Uterus (tissue), 4 donors: Measurements from ENCODE around the gene UBAP1L. TPM values are rescaled to one million over a fixed set of nuclear protein-coding genes. Genes with fewer than 3 reads are reported as not detected.
"Not testable (repeated sequence)": the region's sequence is repeated elsewhere in the genome, so short reads cannot be mapped to it uniquely, and the experiment has no call there.

Experiments used
- DNase-seq, 2 donors: peaks; one replicate each; pipeline ENCODE4 v3.0.0-alpha.2; 2019 to 2020
- H3K27ac ChIP-seq, 2 donors: fragments of 200-600 bp; sonication (generic); 1 replicate in 1 of 2; 2 replicates in 1 of 2; pipeline ENCODE4 v1.5.1; 2016 to 2018
- H3K27me3 ChIP-seq, 2 donors: fragments of 200-600 bp; sonication (generic); one replicate each; pipeline ENCODE4 v1.5.1; 2018 to 2019; ENCODE audit warnings: control low read depth in 1 of 2
- H3K36me3 ChIP-seq, 2 donors: fragments of 200-600 bp; sonication (generic); one replicate each; pipeline ENCODE4 v1.5.1; 2019; ENCODE audit warnings: control low read depth in 1 of 2
- H3K4me1 ChIP-seq, 2 donors: fragments of 200-600 bp; sonication (generic); one replicate each; pipeline ENCODE4 v1.5.1; 2018 to 2019; ENCODE audit warnings: control low read depth in 1 of 2
- H3K4me3 ChIP-seq, 2 donors: fragments of 200-600 bp; sonication (generic); 1 replicate in 1 of 2; 2 replicates in 1 of 2; pipeline ENCODE4 v1.5.1; 2018 to 2019; ENCODE audit warnings: mild to moderate bottlenecking in 1 of 2
- H3K9me3 ChIP-seq, 2 donors: fragments of 200-600 bp; sonication (generic); one replicate each; pipeline ENCODE4 v1.5.1; 2019; ENCODE audit warnings: control low read depth in 1 of 2
- POLR2A ChIP-seq, 2 donors: fragments of 450-650 bp; IDR thresholded peaks; one replicate each; pipeline ENCODE4 v1.6.1; 2016; ENCODE audit warnings: antibody characterized with exemption in 2 of 2, mild to moderate bottlenecking in 1 of 2, moderate library complexity in 1 of 2
- intact Hi-C: fragments of 100-400 bp; cut with DNase I; formaldehyde crosslinking; loops from one replicate; pipeline ENCODE4 v1.15.1; 2023; ENCODE audit warnings: low total_unique reads
- total RNA-seq, 4 donors: library from RNA; depleted of rRNA in 3 of 4; stranded (reverse); fragments of >200 nt in 3 of 4; gene quantifications; one replicate each; pipeline versions ENCODE4 v1.1.0 to v1.2.4, GENCODE V29; 2014 to 2023
- TF ChIP-seq, protein P1 (sequence below), 4 experiments: fragments of 200-600 bp in 2 of 4; fragments of 450-650 bp in 2 of 4; sonication (generic) in 2 of 4; IDR thresholded peaks; one replicate each; pipeline ENCODE4 v1.5.1; 2016 to 2019; ENCODE audit warnings: antibody characterized with exemption in 4 of 4, mild to moderate bottlenecking in 2 of 4, moderate library complexity in 1 of 4
- donor health status: DM: yes; HTN: yes; CAD: no.

The UBAP1L gene
- total RNA-seq, 4 donors from 2014 or later, result 0.77 to 16.0 (median 3.8) TPM

- H3K27ac ChIP-seq, result no peak overlapping the region
- no peaks in the 10 kb centered on the region for H3K36me3 ChIP-seq
- no peaks in the 10 kb centered on the region for H3K27me3 ChIP-seq
- TF ChIP-seq, protein P1, sequence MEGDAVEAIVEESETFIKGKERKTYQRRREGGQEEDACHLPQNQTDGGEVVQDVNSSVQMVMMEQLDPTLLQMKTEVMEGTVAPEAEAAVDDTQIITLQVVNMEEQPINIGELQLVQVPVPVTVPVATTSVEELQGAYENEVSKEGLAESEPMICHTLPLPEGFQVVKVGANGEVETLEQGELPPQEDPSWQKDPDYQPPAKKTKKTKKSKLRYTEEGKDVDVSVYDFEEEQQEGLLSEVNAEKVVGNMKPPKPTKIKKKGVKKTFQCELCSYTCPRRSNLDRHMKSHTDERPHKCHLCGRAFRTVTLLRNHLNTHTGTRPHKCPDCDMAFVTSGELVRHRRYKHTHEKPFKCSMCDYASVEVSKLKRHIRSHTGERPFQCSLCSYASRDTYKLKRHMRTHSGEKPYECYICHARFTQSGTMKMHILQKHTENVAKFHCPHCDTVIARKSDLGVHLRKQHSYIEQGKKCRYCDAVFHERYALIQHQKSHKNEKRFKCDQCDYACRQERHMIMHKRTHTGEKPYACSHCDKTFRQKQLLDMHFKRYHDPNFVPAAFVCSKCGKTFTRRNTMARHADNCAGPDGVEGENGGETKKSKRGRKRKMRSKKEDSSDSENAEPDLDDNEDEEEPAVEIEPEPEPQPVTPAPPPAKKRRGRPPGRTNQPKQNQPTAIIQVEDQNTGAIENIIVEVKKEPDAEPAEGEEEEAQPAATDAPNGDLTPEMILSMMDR (IDR thresholded peaks at IDR 0.05), result no peak
- TF ChIP-seq POLR2A (IDR thresholded peaks at IDR 0.05), result no peak
- intact Hi-C loops, result no loop called here
- H3K9me3 ChIP-seq, result no peaks in the 10 kb centered on the region
- H3K4me3 ChIP-seq, result no peak overlapping the region
- H3K4me1 ChIP-seq, result no peaks in the 10 kb centered on the region
- DNase-seq, result no peak
Measured at GRCh38 chr15:65105038-65105437, 10.0 kb downstream of the UBAP1L start.

GRCh38 chr15:65102912-65103311 lies 12.1 kb downstream of the UBAP1L start:
- H3K27me3 ChIP-seq, result no peaks in the 10 kb centered on the region
- H3K4me1 ChIP-seq, result no peaks in the 10 kb centered on the region
- H3K4me3 ChIP-seq, result no peak overlapping the region
- no peak overlapping the region for H3K27ac ChIP-seq
- DNase-seq, result no peak
- no peak for TF ChIP-seq POLR2A (IDR thresholded peaks at IDR 0.05)
- TF ChIP-seq, protein P1 (IDR thresholded peaks at IDR 0.05), result no peak
- no peaks in the 10 kb centered on the region for H3K36me3 ChIP-seq
- intact Hi-C loops, result loop anchor here (5.0 kb wide), 1 partner anchor 51 kb away; no protein-coding TSS in a partner anchor
- no peaks in the 10 kb centered on the region for H3K9me3 ChIP-seq

- H3K36me3 ChIP-seq, result no peaks in the 10 kb centered on the region
- no peak for TF ChIP-seq POLR2A (IDR thresholded peaks at IDR 0.05)
- TF ChIP-seq, protein P1 (IDR thresholded peaks at IDR 0.05), result no peak
- no peaks in the 10 kb centered on the region for H3K27me3 ChIP-seq
- H3K4me1 ChIP-seq, result no peaks in the 10 kb centered on the region
- DNase-seq, result no peak
- intact Hi-C loops, result loop anchor here (5.0 kb wide), 1 partner anchor 50 kb away; no protein-coding TSS in a partner anchor
- H3K9me3 ChIP-seq, result no peaks in the 10 kb centered on the region
- no peak overlapping the region for H3K27ac ChIP-seq
- H3K4me3 ChIP-seq, result no peak overlapping the region
Measured at GRCh38 chr15:65101891-65102708, 12.9 kb downstream of the UBAP1L start.

GRCh38 chr15:65101411-65101890 lies 13.5 kb downstream of the UBAP1L start:
- no peak overlapping the region for H3K27ac ChIP-seq
- no peaks in the 10 kb centered on the region for H3K4me1 ChIP-seq
- H3K9me3 ChIP-seq, result no peaks in the 10 kb centered on the region
- H3K36me3 ChIP-seq, result no peaks in the 10 kb centered on the region
- TF ChIP-seq POLR2A (IDR thresholded peaks at IDR 0.05), result no peak
- TF ChIP-seq, protein P1 (IDR thresholded peaks at IDR 0.05), result peak; percentile 65 to 77 (median 69)
- H3K27me3 ChIP-seq, result no peaks in the 10 kb centered on the region
- no peak overlapping the region for H3K4me3 ChIP-seq
- DNase-seq, result peak; percentile 75 to 79
- intact Hi-C loops, result loop anchor here (5.0 kb wide), 1 partner anchor 49 kb away; no protein-coding TSS in a partner anchor

DNA sequence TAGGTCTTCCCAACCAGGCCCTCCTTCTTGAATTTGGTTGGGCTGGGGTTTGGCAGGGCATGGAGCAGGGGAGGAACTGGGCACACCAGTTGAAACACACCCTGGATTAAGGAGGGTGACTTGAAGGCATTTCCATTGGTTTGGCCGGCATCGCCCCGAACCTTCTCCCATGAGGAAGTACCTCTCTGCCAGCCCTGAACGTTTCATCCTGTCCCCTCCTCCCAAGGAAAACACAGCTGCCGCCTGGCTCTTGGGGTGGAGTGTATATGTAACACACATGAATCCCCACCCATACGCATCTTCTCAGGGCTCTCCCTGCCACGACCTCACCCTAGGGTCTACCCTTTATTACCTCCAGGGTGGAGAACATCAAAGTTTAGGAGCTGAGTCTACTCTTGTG lies 14.6 kb downstream of the UBAP1L start:
- H3K9me3 ChIP-seq, result no peaks in the 10 kb centered on the region
- no peak for DNase-seq
- H3K27me3 ChIP-seq, result no peaks in the 10 kb centered on the region
- H3K4me1 ChIP-seq, result no peaks in the 10 kb centered on the region
- TF ChIP-seq, protein P1 (IDR thresholded peaks at IDR 0.05), result no peak
- TF ChIP-seq POLR2A (IDR thresholded peaks at IDR 0.05), result no peak
- no peak overlapping the region for H3K27ac ChIP-seq
- no peak overlapping the region for H3K4me3 ChIP-seq
- H3K36me3 ChIP-seq, result no peaks in the 10 kb centered on the region
- intact Hi-C loops, result loop anchor here (5.0 kb wide), 1 partner anchor 48 kb away; no protein-coding TSS in a partner anchor

GRCh38 chr15:65099801-65100200 lies 15.2 kb downstream of the UBAP1L start:
- H3K4me3 ChIP-seq, DNase-seq, H3K36me3 ChIP-seq, H3K27ac ChIP-seq, H3K9me3 ChIP-seq, H3K27me3 ChIP-seq, H3K4me1 ChIP-seq: not testable (repeated sequence)
- intact Hi-C loops, result loop anchor here (5.0 kb wide), 1 partner anchor 48 kb away; no protein-coding TSS in a partner anchor
